Right kidney (tissue), 1 donor: ENCODE results near the gene AIG1.
"Not testable (repeated sequence)": the region's sequence is repeated elsewhere in the genome, so short reads cannot be mapped to it uniquely, and the experiment has no call there.

Experiments
- DNase-seq: peaks from one replicate; pipeline ENCODE4 v3.0.0-alpha.2; 2016

Gene AIG1

DNA sequence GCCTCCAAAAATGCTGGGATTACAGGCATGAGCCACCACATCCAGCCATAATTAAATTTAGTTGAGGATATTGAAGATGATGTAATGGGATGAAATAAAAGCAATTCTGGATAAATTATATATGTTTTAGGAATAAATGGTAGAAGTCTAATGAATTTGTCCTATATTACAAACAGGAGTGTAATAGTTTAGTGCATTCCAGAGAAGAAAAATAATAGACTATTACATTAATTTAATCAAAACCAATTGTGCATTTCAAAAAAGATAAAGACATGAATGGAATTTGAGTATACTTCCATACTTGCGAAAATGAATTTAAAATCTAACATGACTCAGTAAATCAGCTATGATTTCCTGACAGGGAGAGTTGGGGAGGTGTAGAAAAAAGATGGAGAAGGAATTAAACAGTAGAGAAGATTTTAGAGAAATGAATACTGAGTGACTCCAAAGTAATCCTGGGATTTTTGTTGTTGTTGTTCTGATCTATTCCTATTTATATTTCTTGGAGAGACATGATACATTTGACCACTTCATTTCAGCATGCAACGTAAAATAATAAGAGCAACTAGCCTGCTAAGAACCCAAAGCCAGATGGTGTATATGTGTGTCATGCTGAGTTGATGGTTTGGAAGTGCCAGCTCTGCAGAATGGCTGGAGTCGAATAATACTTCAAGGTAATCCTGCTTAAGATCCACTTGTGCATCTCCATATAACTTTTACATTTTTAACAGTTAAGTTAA, 67.4 kb downstream of the AIG1 start:
- DNase-seq: no peak

DNA sequence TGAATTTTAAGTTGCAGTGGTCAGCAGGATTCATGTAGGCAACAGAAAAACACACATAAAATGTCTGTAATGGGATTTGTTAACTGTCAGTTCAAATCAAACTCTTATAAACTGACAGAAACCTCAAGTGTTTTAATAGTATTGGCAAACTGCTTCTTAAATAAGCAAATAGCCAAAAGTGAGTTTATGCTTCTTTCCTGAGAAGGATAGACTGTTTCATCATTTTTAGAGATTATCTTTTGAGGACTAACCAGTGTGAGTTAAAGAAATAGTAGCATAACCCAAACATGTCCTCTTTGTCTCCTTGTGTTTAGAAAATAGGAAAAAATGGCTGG, 68.0 kb downstream of the AIG1 start:
- DNase-seq: no peak

DNA sequence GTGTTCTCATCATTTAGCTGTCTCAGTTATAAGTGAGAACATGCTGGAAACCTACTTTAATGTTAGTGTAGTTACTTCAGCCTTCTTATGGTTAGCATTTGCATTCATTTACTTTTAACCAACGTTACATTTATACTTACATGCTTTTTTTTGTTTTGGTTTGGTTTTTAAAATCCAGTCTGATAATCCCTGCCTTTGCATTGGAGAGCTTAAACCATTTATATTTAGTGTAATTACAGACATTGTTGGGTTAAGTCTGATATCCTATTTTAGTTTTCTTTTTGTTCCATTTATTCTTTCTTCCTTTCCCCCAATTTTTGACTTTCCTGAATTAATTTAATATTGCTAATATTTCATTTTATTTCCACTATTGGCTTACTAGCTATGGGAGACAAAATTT, 70.2 kb downstream of the AIG1 start:
- DNase-seq: no peak

DNA sequence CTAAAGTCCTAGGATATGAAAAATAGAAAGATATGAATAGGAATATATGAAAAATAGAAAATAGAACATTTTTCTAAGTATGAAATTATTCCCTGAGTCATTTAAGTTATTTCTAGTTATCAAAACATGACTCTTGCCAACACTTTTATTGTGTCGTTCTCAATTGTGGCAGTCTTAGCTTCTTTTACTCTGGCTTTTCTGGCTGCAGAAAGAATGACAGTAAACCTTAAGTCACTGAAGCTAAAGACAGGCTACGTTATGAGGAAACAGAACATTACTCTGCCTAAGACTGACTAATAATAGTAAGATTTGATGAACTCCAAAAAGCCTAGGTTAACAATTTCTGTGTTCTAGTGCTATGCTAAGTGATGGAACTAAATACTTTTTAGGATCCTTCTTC, 74.6 kb downstream of the AIG1 start:
- no peak for DNase-seq

DNA sequence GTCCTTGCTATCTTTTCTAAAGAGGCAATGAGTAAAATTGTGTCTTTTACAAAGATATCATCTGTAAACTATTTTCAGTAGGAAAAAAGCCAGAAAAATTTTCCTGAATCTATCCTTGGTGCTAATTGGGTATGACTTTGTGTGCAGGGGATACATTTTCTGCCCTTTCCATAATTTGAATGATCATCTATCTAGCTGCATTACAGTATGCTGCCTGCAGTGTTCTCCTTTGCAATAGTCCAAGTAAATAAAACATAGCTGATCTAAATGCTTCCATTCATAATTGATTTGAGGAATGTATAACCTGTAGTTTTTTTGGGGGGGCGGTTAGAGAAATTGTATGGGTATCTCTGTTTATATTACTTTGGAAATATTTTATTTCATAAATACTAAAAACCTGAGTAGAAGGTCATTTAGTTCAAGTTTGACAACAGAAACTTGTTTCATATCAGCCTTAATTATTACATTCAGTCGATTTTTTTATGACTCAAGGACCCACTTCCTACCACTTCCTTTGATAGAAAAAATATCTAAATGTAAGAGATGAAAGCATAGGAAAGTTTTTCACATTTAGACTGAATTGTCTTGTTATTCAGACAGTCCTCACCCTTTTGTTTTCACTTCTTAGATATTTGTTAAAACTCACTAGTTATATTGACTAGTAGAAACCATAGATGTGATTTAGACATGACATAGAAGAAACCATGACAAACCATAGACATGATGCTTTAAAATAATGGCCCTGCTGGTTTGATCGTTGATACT, 75.3 kb downstream of the AIG1 start:
- DNase-seq: no peak

DNA sequence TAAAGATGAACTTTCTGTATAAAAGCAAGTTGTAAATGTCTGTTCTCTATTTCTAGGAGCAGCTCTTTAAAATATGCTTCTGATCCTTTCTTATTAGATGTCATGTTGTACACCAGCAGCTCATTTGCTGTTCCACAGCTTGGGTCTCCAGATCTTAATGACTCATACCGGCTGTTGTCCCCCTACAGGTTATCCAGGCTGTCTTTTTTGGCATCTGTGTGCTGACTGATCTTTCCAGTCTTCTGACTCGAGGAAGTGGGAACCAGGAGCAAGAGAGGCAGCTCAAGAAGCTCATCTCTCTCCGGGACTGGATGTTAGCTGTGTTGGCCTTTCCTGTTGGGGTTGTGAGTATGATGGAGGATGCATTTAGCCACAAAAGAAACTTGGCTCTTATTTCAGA, 76.0 kb downstream of the AIG1 start:
- DNase-seq: no peak

DNA sequence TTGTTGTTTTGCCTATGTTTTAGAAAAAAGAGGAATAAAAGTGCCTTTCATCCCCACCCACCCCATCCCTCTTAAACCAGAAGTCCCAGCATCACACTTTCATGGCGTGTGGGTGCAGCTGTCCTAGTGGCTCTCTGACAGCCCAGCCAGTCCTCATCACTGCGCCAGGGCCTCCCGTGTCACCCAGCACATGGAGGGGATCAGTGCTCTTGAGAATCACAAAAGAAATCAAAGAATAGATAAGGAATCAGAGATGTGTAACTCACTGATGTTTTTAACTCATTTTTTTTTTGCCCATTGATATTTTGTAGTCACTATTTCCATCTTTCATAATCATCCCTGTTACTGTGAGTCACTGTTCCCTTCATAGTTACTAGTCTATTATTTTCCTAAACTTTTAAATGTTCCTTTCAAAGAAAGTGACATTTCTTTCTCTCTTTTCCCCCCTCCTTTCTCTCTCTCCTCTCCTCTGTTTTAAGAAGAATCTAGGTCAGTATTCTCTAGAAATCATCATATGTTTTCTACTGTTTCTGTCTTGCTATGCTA, 78.6 kb downstream of the AIG1 start:
- no peak for DNase-seq

DNA sequence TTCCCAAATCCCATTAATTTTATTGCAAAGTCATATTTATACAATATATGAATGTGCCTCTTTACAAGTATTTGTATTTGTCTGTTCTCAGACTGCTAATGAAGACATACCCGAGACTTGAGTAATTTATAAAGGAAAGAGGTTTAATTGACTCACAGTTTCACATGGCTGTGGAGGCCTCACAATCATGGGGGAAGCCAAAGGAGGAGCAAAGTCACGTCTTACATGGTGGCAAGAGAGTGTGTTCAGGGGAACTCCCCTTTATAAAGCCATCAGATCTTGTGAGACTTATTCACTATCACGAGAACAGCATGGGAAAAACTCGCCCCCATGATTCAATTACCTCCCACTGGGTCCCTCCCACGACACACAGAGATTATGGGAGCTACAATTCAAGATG, 79.2 kb downstream of the AIG1 start:
- DNase-seq: not testable (repeated sequence)

DNA sequence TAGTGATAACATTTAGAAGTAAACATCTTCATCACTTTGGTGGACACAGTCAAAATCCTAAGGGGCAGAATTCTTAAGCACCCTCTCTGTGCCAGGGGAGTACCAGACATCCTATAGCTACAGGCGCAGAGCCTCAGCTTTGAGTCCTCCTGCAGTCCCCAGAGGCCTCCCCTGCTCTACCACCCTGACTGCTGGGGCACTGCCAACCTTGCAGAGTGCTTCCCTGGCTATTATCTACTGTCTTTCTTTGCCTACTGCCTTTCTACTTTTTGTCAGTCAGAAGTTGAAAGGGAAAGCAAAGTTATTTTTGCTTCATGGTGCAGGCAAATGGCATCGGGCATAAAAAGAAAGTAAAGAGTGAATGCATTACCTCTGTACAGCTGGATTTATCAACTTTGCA, 80.1 kb downstream of the AIG1 start:
- no peak for DNase-seq

DNA sequence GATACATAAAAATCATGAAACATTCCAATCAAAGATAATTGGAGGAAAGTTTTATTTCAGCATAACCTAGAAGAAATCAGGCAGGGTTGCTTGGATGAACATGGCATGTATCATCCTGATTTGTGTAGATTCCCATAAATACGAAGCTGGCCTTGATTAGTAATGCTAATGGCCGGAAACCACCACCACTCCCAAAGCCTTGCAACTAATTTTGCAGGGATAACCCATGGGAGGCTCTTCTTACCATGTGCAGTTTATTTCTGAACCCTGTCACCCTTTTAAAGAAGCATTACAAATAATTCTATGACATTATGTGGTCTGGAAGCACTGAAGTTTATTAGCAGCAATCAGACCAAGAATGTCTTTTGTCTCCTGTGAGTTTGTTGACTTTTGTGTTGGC, 80.8 kb downstream of the AIG1 start:
- no peak for DNase-seq

DNA sequence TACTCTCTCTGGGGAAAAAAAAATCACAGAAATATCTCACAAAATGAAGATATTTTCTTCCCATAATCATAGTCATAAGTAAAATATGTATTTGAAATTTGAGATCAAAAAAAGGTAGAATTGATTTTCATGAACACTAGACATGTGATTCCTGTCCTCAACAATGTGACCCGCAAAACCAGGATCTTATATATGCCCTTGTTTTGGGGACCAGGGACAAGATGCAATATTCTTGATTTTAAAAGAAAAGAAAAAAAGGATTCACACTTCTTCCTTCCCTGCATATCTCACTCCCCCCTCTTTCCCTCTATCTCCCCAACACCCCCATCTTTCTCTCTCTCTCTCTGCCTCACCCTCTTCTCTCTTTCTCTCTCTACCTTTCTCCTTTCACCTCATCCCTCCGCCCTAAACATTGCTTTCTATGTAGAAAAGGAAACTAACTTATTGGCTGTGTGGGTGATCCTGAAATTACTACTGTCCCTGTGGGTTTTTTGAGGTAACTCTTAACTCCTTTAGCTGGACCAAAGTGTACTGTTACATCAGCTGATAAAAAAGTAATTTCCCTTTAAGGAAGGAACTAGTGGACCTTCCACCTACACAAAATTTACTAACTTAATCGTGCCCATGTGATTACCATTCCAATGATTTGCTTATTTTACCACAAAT, 85.6 kb downstream of the AIG1 start:
- no peak for DNase-seq

DNA sequence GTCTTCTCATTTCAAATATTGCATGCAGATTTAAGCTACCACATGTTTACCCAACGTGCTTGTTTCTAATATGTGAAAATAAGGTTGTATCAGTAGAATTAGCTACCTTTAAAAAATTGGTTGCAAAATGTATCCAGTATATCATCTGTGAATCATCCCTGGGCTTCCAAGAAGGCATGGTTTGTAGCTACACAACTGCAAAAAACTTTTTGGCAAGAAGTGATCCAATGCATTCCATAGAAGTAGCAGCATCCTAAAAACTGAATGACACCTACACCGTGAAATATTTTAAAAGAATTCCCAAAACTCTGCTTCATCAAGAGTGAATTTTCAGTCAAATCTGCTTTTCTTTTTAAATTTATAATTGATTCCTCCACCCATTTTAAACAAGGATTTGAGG, 89.1 kb downstream of the AIG1 start:
- DNase-seq: no peak

DNA sequence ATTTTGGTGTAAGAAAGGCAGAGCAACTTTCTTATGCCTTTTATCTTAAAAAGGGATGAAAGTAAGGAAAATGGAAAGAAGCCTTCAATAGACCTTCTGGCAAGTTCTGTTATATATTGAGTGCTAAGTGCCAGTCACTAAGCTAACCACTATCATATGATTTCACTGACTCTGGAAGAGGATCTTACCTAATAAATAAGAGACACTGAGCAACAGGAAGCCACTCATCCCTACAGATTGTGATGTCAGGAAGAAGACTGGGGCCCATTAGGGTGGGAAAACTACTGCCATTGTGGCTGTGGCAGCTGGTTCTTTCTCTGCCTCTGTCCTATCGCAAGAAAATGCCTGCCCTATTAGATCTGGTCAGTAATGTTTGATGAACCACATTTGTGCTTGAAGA, 89.6 kb downstream of the AIG1 start:
- no peak for DNase-seq

DNA sequence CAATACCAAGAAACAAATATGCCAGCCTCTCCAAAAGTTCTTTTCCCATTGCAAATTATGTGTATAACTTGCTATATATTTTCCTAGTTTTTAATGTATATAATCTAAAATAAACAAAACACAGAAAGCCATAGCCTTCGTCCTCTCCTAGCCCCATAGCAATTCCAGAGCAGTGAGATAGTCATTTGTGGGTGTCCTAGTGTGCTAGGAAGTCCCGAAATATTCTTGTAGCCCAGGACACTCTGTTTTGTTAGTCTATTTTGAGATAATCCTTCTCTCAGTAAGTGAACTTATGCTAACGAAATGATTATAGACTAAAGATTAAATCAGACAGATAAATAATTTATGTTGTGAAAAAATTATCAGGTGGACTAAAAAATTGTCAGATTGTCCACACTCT, 90.7 kb downstream of the AIG1 start:
- DNase-seq: no peak

DNA sequence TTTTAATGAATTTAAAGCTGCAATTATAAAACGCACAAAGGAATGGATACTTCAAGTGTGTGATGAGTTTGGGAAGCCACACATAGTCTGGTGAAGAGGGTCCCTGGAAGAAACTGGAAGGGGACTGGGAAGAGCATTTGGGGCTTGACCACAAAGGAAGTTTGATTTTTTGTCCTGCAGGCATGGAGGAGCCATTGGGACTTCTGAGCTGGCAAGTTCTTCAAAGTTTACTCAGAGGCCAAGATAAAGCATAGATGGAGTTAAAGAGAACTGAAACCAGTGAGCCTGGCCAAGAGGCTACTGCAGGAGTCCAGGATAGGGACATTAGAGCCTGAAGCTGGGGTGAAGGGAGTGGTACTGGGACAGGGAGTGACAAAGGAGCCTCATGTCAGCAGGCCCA, 95.0 kb downstream of the AIG1 start:
- DNase-seq: no peak

DNA sequence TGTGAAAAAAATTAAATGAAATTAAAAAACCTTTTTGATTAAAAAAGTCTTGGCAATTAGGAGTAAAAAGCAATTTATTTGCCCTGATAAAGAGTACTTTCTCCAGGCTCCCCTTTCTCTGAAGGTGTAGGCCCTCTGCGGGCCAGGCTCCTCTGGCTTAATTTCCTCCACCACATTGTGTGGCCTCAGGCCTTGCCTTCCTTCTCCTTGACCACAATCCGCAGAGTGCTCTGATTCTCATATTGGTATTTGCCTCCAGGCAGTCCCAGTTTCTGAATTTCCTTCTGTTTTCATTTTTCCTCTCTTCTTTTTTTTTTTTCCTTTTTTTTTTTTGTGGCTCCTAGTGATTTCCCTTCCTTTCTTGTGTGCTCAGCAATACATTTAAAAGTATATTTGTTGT, 96.4 kb downstream of the AIG1 start:
- no peak for DNase-seq

DNA sequence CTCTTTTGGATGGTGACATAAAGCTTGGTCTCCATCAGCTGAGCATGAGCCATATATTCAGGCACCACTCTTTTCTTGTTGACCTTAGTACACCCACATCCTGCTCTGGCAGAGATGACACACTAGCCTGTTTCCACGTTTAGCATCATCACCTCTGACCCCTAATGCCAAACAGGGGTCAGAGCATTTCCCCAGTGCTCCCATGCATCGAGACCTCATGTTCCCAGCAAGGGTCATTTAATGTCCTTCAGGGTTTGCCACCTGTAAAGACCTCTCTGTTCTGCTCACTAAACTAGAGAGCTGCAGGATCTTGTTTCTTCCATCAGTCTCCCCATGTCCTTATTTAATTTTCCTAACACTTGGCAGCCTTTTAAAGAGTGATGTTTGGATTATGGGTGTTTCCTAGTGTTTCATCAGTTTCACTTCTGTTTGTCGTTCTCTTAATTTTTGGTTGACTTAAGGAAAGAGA, 97.5 kb downstream of the AIG1 start:
- no peak for DNase-seq

DNA sequence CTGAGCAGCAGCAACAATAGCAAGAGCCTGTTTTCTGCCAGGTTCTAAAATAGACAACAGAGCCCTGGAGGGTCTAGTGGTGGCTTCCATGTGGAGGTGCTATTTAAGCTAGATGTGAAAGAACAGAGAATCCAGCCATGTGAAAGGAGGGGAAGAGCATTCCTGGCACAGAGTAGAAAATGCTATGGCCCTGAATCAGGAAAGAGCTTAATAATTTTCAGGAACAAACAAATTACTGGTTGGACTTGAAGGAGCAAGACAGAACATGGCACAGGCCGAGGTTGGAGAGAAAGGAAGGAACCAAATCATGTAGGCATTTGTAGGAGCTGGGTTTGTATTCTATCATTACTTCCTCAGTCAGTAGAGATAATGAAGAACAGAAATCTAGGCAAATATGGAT, 98.3 kb downstream of the AIG1 start:
- no peak for DNase-seq

DNA sequence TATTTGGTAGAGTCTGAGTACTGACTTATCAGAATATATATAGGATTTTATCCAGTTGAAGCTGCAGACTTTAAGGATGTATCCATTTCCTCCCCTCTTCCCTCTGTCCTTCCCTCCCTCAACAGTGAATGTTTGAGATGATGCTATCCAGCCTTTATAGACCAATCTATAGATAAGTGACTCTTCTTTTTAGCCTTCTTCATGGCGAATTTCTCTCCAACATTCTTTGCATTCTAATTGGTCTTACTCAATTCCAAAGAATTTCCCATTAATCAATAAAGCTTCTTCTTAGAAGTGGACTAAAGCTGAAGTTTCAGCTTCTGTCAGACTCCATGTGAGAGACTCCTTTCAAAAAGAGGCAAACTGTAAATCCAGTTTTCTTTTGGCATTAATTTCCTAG, 99.3 kb downstream of the AIG1 start:
- no peak for DNase-seq

DNA sequence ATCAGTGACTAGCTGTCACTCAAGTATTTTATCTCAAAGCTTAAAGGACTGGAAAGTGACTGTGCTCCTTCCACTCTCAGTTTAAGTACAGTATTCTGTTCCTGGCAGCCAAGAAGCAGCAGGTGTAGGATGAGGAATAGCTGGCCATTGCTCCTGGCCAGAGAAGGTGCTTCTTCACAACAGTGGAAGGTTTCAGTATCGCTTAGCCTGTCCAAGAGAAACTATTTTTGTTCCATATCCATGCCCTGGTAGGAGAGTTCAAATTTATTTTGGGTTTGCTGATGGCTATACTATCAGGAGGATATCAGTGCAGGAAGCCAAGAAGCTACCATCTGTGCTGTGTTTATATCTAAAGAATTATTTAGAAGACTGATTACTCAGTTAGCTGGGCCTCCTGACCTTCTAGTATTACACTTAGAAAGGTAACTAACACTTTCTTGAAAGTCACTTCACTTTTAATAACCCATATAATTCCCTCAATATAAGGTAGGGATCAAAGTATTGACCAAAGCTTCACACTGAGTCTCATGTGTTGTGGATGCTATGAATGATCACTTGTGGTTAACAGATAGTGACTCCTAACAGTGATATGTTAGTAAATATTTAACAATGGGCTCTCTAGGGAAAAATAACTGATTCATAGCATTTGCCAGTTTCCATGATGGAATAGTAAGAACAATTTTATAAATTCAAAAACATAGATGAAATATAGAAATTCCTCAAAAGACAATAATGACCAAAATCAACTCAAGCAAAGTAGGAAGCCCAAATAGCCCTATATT, 99.9 kb downstream of the AIG1 start:
- no peak for DNase-seq

DNA sequence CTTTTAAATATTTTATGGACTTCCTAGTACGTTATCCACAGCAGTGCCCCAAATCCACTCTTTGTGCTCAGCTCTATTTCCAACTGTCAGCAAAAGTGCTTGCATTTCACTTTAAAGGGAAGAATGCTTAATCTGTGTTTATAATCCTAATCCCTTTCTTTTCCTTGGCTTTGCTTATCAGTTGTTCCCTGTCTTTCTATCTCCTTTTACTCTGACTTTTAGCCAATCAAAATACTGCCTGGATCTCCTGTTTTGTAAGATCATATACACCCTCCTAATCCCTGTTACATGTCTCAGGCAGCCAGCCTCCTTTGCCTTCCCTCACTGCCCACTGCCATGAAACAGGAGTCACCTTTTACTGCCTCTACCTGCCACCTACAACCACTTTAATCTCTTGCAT, 102.9 kb downstream of the AIG1 start:
- no peak for DNase-seq

DNA sequence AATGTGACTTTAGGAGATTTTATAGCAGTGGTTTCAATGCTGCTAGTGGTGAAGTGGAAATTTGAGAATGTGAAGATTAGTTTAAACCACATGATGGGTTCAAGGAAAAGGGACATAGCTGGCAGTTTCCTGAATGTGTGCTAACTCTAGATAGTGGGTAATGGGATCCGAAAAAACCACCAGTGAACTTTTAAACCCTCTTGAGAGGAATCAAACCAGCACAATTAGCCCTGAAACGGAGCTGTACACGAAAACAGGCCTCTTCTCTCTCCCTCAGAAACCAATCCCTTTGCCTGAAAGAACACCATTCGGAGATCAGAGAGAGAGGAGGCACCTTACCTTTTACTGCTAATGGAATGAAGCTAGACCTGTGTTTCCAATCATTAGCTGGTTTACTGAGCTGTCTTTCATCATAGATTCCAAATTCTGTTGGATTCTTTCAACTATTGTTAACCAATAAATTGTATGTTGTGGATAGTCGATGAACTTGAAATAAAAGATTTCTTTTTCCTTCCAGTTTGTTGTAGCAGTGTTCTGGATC, 103.9 kb downstream of the AIG1 start:
- no peak for DNase-seq
